Measurements from ENCODE around the gene CBARP. TPM values are rescaled to one million over a fixed set of nuclear protein-coding genes. Genes with fewer than 3 reads are reported as not detected.

Gene CBARP
- total and polyA plus RNA-seq, 2 of the 13 experiments (the other 11 are each of a cell fraction or from before 2014, with no cell fraction given) = 1.2 to 1.4 TPM

DNA sequence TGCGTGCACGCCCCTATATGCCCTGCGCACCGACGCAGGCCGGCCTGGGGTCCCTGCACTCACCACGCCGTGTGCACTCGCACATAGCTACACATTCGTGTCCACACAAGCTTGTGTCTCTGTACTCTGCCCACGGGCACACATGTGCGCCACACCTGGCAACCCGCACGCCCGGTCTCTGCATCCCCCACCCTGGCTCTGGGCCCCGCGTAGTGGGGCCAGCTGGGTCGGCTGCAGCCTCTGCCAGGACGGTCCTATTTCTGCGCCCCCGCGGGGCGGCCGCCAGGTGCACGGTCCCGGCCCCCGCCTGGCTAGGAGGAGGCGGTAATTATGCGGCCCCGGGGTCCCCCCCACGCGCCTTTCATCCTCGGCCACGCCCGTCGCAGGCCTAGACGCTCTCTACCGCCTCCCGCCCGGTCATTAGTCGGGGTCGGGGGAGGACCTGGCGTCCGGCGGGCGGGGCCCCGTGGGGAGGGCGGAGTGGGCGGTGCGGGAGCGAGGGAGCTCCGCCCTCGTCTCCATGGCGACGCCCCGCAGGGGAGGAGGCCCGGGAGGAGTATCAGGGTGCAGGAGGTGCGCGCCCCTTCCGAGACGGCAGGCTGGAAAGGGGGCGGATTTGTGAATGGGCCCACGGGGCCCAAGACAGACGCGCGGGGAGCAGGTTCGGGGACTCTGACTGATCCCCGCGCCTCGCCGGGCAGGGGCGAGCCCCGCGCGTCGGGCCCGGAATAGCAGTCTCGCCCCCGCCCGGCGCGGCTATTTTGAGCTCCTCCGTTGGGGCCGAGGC lies 28.5 kb upstream of the CBARP start (continued):
- no peak for TF ChIP-seq CBX2 (IDR thresholded peaks at IDR 0.05; ENCODE audit: low read depth, low read length)
- no peak for TF ChIP-seq CBX2 (CRISPR knock-in tag; IDR thresholded peaks at IDR 0.05; ENCODE audit: low read depth)
- TF ChIP-seq KMT2B (CRISPR knock-in tag; IDR thresholded peaks at IDR 0.05) = no peak
- no peak for TF ChIP-seq FOXA3 (CRISPR knock-in tag; IDR thresholded peaks at IDR 0.05)
- no peak for TF ChIP-seq BRCA1 (CRISPR knock-in tag; IDR thresholded peaks at IDR 0.05)
- TF ChIP-seq MBD4 (IDR thresholded peaks at IDR 0.05; ENCODE audit: borderline replicate concordance, low read length) = no peak
- no peak for TF ChIP-seq ZFP37 (CRISPR knock-in tag; IDR thresholded peaks at IDR 0.05; ENCODE audit: borderline replicate concordance)
- no peak for TF ChIP-seq FOSL1 (CRISPR knock-in tag; IDR thresholded peaks at IDR 0.05; ENCODE audit: borderline replicate concordance)
- TF ChIP-seq HNRNPL (IDR thresholded peaks at IDR 0.05; ENCODE audit: low read depth, low read length) = peak; percentile 84; the same call in 1 of the 2 replicates
- no peak for TF ChIP-seq ZNF121 (CRISPR knock-in tag; IDR thresholded peaks at IDR 0.05)
- no peak for TF ChIP-seq ZNF644 (CRISPR knock-in tag; IDR thresholded peaks at IDR 0.05; ENCODE audit: low read depth)
- no peak for TF ChIP-seq ZNF441 (CRISPR knock-in tag; IDR thresholded peaks at IDR 0.05; ENCODE audit: borderline replicate concordance)
- peak; percentile 55; the same call in 1 of the 2 replicates for TF ChIP-seq YEATS2 (CRISPR knock-in tag; IDR thresholded peaks at IDR 0.05; ENCODE audit: borderline replicate concordance)
- TF ChIP-seq SNAI1 (CRISPR knock-in tag; IDR thresholded peaks at IDR 0.05; ENCODE audit: borderline replicate concordance) = peak; percentile 66; the same call in 1 of the 2 replicates
- peak; percentile 24; the same call in 1 of the 2 replicates for TF ChIP-seq PHF21A (CRISPR knock-in tag; IDR thresholded peaks at IDR 0.05)
- TF ChIP-seq ZNF263 (CRISPR knock-in tag; IDR thresholded peaks at IDR 0.05) = peak; percentile 90
- no peak for TF ChIP-seq ZNF431 (CRISPR knock-in tag; IDR thresholded peaks at IDR 0.05; ENCODE audit: borderline replicate concordance, low read depth)
- TF ChIP-seq ZC3H13 (CRISPR knock-in tag; IDR thresholded peaks at IDR 0.05) = peak; percentile 58; the same call in 1 of the 2 replicates
- TF ChIP-seq MED13 (CRISPR knock-in tag; IDR thresholded peaks at IDR 0.05) = no peak
- TF ChIP-seq, protein P1, sequence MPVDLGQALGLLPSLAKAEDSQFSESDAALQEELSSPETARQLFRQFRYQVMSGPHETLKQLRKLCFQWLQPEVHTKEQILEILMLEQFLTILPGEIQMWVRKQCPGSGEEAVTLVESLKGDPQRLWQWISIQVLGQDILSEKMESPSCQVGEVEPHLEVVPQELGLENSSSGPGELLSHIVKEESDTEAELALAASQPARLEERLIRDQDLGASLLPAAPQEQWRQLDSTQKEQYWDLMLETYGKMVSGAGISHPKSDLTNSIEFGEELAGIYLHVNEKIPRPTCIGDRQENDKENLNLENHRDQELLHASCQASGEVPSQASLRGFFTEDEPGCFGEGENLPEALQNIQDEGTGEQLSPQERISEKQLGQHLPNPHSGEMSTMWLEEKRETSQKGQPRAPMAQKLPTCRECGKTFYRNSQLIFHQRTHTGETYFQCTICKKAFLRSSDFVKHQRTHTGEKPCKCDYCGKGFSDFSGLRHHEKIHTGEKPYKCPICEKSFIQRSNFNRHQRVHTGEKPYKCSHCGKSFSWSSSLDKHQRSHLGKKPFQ (CRISPR knock-in tag; IDR thresholded peaks at IDR 0.05; ENCODE audit: insufficient replicate concordance) = peak; percentile 22
- TF ChIP-seq FOXM1 (CRISPR knock-in tag; IDR thresholded peaks at IDR 0.05) = no peak
- TF ChIP-seq ZNF720 (CRISPR knock-in tag; IDR thresholded peaks at IDR 0.05) = no peak
- no peak for TF ChIP-seq ZC3H4 (CRISPR knock-in tag; IDR thresholded peaks at IDR 0.05; ENCODE audit: borderline replicate concordance)
- TF ChIP-seq, protein P2, sequence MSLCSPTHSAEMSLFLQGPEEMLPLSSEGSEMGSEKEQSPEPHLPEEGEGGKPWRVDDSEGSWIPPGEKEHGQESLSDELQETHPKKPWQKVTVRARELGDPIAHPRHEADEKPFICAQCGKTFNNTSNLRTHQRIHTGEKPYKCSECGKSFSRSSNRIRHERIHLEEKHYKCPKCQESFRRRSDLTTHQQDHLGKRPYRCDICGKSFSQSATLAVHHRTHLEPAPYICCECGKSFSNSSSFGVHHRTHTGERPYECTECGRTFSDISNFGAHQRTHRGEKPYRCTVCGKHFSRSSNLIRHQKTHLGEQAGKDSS (CRISPR knock-in tag; IDR thresholded peaks at IDR 0.05; ENCODE audit: borderline replicate concordance, low read depth) = peak; percentile 77; the same call in 1 of the 2 replicates
- TF ChIP-seq ZNF350 (CRISPR knock-in tag; IDR thresholded peaks at IDR 0.05; ENCODE audit: borderline replicate concordance, low read depth) = peak; percentile 55; the same call in 1 of the 2 replicates
- TF ChIP-seq, protein P3, sequence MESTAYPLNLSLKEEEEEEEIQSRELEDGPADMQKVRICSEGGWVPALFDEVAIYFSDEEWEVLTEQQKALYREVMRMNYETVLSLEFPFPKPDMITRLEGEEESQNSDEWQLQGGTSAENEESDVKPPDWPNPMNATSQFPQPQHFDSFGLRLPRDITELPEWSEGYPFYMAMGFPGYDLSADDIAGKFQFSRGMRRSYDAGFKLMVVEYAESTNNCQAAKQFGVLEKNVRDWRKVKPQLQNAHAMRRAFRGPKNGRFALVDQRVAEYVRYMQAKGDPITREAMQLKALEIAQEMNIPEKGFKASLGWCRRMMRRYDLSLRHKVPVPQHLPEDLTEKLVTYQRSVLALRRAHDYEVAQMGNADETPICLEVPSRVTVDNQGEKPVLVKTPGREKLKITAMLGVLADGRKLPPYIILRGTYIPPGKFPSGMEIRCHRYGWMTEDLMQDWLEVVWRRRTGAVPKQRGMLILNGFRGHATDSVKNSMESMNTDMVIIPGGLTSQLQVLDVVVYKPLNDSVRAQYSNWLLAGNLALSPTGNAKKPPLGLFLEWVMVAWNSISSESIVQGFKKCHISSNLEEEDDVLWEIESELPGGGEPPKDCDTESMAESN (CRISPR knock-in tag; conservative IDR thresholded peaks at IDR 0.05) = 0 out of 2 replicates have a peak, but pooled peaks have one; percentile 61
